ENCODE measurements around the gene CACNB2.

DNA sequence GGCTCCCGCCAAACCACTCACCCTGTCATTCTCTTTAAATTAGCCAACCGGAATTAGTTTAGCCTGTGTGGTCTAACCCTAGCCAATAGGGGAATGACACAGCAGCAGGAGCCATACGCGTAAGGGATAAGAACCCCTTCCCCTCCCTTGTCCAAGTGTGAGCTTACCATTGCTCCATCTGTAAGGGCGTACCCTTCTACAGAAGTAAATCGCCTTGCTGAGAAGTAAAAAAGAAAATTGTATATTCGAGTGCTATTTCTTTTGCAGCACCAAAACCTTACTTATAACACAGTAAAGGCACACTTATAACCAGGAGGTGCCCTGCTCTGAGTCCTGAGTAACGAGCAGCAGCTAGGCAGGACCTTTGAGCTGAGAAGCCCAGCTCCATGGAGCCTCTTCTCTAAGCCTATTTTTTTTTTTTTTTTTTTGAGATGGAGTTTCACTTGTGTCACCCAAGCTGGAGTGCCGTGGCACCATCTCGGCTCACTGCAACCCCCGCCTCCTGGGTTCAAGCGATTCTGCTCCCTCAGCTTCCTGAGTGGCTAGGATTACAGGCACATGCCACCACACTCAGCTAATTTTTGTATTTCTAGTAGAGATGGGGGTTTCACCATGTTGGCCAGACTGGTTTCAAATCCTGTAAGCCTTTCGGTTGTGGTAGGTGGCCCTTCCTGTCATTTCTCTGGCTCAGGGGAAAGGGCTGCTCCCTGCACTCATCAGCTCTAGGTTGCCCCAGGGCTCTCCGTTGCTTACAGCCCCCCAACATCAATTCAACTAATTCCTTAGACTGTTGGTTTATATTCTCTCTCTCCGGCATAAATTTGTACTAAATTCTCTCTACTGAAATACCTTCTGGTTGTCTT, 437.8 kb downstream of the CACNB2 start:
- TF ChIP-seq, protein P1, sequence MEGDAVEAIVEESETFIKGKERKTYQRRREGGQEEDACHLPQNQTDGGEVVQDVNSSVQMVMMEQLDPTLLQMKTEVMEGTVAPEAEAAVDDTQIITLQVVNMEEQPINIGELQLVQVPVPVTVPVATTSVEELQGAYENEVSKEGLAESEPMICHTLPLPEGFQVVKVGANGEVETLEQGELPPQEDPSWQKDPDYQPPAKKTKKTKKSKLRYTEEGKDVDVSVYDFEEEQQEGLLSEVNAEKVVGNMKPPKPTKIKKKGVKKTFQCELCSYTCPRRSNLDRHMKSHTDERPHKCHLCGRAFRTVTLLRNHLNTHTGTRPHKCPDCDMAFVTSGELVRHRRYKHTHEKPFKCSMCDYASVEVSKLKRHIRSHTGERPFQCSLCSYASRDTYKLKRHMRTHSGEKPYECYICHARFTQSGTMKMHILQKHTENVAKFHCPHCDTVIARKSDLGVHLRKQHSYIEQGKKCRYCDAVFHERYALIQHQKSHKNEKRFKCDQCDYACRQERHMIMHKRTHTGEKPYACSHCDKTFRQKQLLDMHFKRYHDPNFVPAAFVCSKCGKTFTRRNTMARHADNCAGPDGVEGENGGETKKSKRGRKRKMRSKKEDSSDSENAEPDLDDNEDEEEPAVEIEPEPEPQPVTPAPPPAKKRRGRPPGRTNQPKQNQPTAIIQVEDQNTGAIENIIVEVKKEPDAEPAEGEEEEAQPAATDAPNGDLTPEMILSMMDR (conservative IDR thresholded peaks at IDR 0.05; ENCODE audit: low read depth, low read length): no peak
- TF ChIP-seq EZH2 (IDR thresholded peaks at IDR 0.05; ENCODE audit: low read length, unreplicated experiment): no peak
